Left ventricle myocardium inferior (tissue), 1 donor: ENCODE data around the gene PIGS. TPM values are rescaled to one million over a fixed set of nuclear protein-coding genes. Genes with fewer than 3 reads are reported as not detected.

ENCODE experiments used
- DNase-seq: peaks from one replicate; pipeline ENCODE4 v3.0.0-alpha.2; 2020
- H3K27ac ChIP-seq: fragments of 200-600 bp; replicated peaks from 2 replicates; pipeline ENCODE4 v1.8.0; 2021
- H3K27me3 ChIP-seq: fragments of 200-600 bp; 2 replicates; pipeline ENCODE4 v1.8.0; 2021; ENCODE audit warnings: low read depth
- H3K36me3 ChIP-seq: fragments of 200-600 bp; 2 replicates; pipeline ENCODE4 v1.8.0; 2021
- H3K4me1 ChIP-seq: fragments of 200-600 bp; 2 replicates; pipeline ENCODE4 v1.8.0; 2021
- H3K4me3 ChIP-seq: fragments of 200-600 bp; 2 replicates; pipeline ENCODE4 v1.8.0; 2021; ENCODE audit warnings: mild to moderate bottlenecking, moderate library complexity
- H3K9me3 ChIP-seq: fragments of 200-600 bp; replicated peaks from 2 replicates; pipeline ENCODE4 v1.8.0; 2021
- intact Hi-C: fragments of 100-400 bp; cut with micrococcal nuclease; formaldehyde crosslinking; loops from one replicate; pipeline ENCODE4 v1.11.0; 2022
- total RNA-seq: library from RNA; stranded (reverse); fragmentation: NEBNext Ultra II Directional; extraction: Animal tissue kit (Norgen Biotek cat#: 25700); gene quantifications from one replicate; pipeline ENCODE4 v1.2.1, GENCODE V29; 2021
- TF ChIP-seq, protein P1 (sequence below): fragments of 200-600 bp; IDR thresholded peaks from 2 replicates; pipeline ENCODE4 v1.8.0; 2021; ENCODE audit warnings: antibody characterized with exemption, mild to moderate bottlenecking, borderline replicate concordance
- donor health status: DM: no; HTN: yes; CAD: no; lungs with severe emphysema.

The PIGS gene
- total RNA-seq, 1 donor from 2014 or later: 38.2 TPM

DNA sequence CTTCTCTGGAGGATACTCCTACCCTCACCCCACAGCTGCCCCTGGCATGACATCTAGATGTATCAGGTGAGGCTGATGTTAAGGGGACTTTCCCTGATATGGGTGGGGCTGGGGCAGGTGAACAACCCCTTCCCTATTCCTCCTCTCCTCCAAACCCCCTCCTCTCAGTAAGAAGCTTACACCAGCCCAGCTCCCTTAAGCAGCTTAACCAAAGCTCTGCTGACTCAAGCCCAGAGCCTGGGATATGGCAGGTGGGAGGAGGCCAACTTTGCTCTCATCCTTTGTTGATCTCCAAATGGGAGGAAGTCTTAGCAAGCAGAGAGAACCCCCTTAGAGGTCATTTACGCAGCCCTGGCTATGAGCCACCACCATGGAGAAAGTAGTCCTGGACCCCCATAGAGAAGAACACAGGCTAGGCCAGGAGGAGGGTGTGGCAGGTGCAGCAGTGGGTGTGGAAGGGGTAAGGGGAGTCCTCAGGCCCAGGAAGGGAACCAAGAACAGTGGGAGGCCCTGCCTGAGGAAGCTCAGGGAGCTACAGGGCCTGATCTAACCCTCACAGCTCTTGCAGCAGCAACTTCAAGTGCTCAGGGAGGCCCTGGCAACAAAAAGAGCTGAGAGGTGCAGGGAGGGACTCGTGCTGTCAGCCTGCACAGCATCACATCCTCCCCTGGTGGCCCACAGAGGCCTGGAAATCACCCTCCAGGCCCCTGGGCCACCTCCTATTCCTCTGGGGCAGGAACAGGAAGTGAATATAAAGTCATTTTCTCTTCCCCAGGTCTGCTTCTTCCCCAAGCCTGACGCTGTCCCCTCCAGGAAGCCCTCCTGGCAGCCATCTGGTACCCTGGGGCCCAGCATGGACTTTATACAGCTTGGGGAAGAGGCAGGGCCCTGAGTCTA is 21.8 kb downstream of the PIGS start:
- Histone ChIP-seq H3K4me1 (peaks cover 53% of the 10 kb centered on the region), H3K9me3 (no peaks in the 10 kb centered on the region), H3K36me3 (peaks cover 19% of the 10 kb centered on the region), H3K4me3 (no peak overlapping the region), H3K27ac (no peak overlapping the region), H3K27me3 (no peaks in the 10 kb centered on the region)
- intact Hi-C loops: no loop called here
- DNase-seq: no peak
- TF ChIP-seq, protein P1, sequence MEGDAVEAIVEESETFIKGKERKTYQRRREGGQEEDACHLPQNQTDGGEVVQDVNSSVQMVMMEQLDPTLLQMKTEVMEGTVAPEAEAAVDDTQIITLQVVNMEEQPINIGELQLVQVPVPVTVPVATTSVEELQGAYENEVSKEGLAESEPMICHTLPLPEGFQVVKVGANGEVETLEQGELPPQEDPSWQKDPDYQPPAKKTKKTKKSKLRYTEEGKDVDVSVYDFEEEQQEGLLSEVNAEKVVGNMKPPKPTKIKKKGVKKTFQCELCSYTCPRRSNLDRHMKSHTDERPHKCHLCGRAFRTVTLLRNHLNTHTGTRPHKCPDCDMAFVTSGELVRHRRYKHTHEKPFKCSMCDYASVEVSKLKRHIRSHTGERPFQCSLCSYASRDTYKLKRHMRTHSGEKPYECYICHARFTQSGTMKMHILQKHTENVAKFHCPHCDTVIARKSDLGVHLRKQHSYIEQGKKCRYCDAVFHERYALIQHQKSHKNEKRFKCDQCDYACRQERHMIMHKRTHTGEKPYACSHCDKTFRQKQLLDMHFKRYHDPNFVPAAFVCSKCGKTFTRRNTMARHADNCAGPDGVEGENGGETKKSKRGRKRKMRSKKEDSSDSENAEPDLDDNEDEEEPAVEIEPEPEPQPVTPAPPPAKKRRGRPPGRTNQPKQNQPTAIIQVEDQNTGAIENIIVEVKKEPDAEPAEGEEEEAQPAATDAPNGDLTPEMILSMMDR: no peak

DNA sequence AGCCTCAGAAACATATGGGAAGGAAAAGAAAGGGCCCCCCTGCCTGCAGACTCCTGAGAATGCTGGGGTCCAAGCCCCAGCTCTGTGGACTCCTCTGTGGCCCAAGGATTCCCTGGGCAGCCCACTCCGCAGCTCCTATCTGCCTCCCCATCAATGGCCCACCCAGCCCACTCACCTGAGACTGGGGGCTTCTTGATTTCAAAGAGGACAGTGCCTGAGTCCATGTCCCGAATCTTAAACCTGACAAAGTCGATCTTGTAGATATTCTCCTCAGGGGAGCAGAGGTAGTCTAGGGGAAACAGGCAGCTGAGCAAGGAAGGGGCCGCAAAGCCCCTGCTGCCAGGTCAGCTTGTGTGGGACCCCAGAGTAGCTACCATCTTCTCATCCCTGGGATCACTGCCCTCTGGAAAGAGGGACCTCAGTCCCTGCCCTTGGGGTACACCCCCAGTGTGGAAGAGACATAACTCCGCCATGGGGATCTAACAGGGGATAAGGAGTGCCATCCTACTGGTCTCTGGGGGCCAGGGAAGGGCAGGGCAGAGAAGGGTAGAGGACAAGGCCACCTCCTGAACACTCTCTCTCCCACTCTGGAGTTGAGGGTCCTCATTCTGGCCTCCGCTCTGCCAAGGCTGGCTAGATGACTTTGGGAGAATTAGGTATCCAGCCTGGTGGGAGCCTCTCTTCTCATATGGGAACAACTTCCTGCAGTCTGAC is 22.8 kb downstream of the PIGS start:
- peaks cover 48% of the 10 kb centered on the region for H3K4me1 ChIP-seq
- H3K27me3 ChIP-seq: no peaks in the 10 kb centered on the region
- H3K9me3 ChIP-seq: no peaks in the 10 kb centered on the region
- peaks cover 10% of the 10 kb centered on the region for H3K36me3 ChIP-seq
- intact Hi-C loops: no loop called here
- no peak overlapping the region for H3K4me3 ChIP-seq
- no peak overlapping the region for H3K27ac ChIP-seq
- no peak for DNase-seq
- TF ChIP-seq, protein P1: no peak

DNA sequence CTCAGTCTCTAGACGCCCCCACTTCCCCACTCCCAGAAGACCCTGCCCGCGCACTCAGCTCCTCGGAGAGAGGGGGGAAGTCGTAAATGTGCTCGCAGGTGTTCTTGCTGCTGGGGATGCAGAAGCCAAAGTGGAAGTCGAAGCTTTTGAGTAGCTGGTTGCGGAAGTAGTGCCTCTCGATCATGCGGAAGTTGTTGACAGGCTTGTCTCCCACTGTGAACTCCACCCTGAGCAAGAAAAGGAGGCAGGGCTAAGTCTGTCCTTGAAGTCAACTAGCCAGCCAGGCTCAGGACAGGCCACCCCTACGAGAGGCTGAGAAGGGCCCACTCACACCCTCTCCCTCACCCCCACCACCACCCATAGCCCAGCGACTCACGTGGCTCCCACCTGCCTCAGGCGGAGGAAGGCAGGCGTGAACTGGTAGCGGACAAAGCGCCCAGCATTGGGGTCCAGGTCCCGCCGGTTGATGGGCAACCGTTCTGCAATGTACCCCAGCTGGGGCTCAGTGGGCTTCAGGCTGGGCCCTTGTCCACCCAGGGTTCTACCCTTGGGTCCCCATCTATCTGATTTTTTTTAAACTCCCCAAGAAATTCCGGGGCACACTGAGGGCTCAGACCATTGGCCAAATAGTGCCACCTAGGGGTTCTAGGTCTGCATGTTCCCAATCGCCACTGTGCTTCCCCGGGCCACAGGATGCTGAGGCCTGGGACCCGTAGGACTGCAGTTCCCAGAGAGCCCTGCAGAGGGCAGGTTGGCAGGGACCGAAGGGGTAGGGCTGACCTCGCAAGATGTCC is 23.5 kb downstream of the PIGS start:
- TF ChIP-seq, protein P1: peak; percentile 92
- no peak overlapping the region for H3K4me3 ChIP-seq
- DNase-seq: peak; percentile 69
- no peak overlapping the region for H3K27ac ChIP-seq
- H3K4me1 ChIP-seq: peaks cover 44% of the 10 kb centered on the region
- intact Hi-C loops: no loop called here
- no peaks in the 10 kb centered on the region for H3K27me3 ChIP-seq
- no peaks in the 10 kb centered on the region for H3K9me3 ChIP-seq
- peaks cover 10% of the 10 kb centered on the region for H3K36me3 ChIP-seq

DNA sequence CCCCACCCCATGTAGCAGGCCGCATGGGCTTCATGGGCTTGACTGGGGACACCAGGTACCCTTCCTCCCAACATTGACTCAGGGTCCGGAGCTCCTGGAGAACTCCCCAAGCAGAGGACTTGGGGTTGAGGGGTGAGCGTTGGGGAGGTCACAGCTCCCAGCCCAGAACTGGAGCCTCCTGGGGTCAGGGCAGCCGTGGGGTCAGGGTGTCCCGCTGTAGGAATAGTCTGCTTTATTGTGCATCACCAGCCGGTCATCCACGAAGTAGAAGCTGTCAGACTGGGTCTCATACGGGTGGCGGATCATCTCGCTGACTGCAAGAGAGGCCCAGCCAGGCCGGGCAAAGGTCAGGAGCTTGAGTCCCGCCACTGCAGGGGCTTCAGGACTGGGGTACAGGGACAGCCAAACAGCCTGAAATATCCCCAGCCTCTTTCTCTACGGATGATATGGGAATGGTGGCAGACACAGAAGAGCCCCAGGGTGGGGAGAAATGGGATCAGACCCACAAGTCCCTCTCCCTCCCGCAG is 24.2 kb downstream of the PIGS start:
- TF ChIP-seq, protein P1: no peak
- H3K27me3 ChIP-seq: no peaks in the 10 kb centered on the region
- no peak overlapping the region for H3K4me3 ChIP-seq
- H3K4me1 ChIP-seq: peaks cover 37% of the 10 kb centered on the region
- intact Hi-C loops: no loop called here
- H3K9me3 ChIP-seq: no peaks in the 10 kb centered on the region
- H3K27ac ChIP-seq: no peak overlapping the region
- peaks cover 10% of the 10 kb centered on the region for H3K36me3 ChIP-seq
- DNase-seq: no peak

DNA sequence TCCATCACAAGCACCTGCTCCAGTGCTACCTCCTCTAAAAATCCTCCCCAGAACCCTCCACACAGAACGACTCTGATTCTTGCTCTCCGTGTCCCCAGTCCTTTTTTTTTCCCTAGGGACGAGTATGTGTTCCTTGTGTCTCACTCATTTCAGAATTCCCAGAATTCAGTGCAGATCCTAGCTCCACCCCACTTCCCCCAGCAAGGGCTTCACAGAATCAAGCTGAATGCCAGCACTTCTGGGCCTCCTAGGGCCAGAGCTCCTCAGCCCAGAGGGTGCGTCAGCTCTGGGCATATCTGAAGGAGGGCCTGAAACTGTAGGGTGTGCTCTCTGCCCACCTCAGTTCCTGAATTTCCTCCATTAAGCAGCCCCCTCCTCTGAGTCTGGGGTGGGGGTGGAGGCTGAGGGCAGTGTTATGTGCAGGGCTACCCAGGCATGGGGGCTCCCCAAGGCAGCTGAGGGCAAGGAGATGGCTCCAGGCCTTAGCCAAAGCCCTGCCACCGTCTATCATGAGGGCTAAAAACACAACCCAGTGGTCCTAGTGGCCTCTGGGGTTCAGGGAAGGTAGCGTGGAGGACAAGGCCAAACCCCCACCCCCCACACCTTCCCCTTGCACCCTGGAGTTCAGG is 25.4 kb downstream of the PIGS start:
- H3K4me3 ChIP-seq: no peak overlapping the region
- intact Hi-C loops: no loop called here
- H3K9me3 ChIP-seq: no peaks in the 10 kb centered on the region
- H3K27ac ChIP-seq: no peak overlapping the region
- TF ChIP-seq, protein P1: no peak
- H3K36me3 ChIP-seq: peaks cover 10% of the 10 kb centered on the region
- H3K27me3 ChIP-seq: no peaks in the 10 kb centered on the region
- no peak for DNase-seq
- H3K4me1 ChIP-seq: peaks cover 24% of the 10 kb centered on the region
